GM18951 (cell line): ENCODE measurements around the gene NOC2L.

ENCODE experiments used
- POLR2A ChIP-seq: IDR thresholded peaks from 4 replicates; pipeline ENCODE4 v1.6.1; 2011; ENCODE audit warnings: mild to moderate bottlenecking; ENCODE audit not compliant: insufficient read length, insufficient read depth; ENCODE audit errors: extremely low read depth
- in situ Hi-C: fragments of 300-500 bp; cut with MboI; formaldehyde crosslinking; loops from one replicate; pipeline ENCODE4 v1.12.0; 2022; ENCODE audit warnings: low sequenced_read_pairs, mixed read lengths, inconsistent platforms; ENCODE audit not compliant: unreplicated experiment

Gene NOC2L

GRCh38 chr1:944341-945325 lies 14.4 kb downstream of the NOC2L start:
- TF ChIP-seq POLR2A: no peak
- in situ Hi-C loops: no loop called here

- in situ Hi-C loops: no loop called here
- TF ChIP-seq POLR2A: no peak
Measured at GRCh38 chr1:943545-944340, 15.3 kb downstream of the NOC2L start.

GRCh38 chr1:942864-943533 lies 16.1 kb downstream of the NOC2L start:
- in situ Hi-C loops: no loop called here
- TF ChIP-seq POLR2A: peak; percentile 23

- TF ChIP-seq POLR2A: no peak
- in situ Hi-C loops: no loop called here
Measured at GRCh38 chr1:942411-942821, 16.6 kb downstream of the NOC2L start.

GRCh38 chr1:941588-942383 lies 17.3 kb downstream of the NOC2L start:
- TF ChIP-seq POLR2A: no peak
- in situ Hi-C loops: no loop called here

- in situ Hi-C loops: no loop called here
- no peak for TF ChIP-seq POLR2A
Measured at GRCh38 chr1:941015-941587, 18.0 kb downstream of the NOC2L start.

- TF ChIP-seq POLR2A: no peak
- in situ Hi-C loops: no loop called here
Measured at GRCh38 chr1:940107-941014, 18.7 kb downstream of the NOC2L start.

GRCh38 chr1:939511-940106 lies 19.4 kb downstream of the NOC2L start:
- in situ Hi-C loops: no loop called here
- TF ChIP-seq POLR2A: no peak

- in situ Hi-C loops: no loop called here
- TF ChIP-seq POLR2A: no peak
Measured at GRCh38 chr1:938711-939489, 20.2 kb downstream of the NOC2L start.

- in situ Hi-C loops: no loop called here
- no peak for TF ChIP-seq POLR2A
Measured at GRCh38 chr1:938088-938683, 20.9 kb downstream of the NOC2L start.
